GM12878 (cell line): ENCODE measurements around the gene LDLRAD4. TPM values are rescaled to one million over a fixed set of nuclear protein-coding genes. Genes with fewer than 3 reads are reported as not detected.

Experiments used
- ATAC-seq: fragments of 200-7000 bp; cut with Tn5 transposase; 3 replicates; pipeline ENCODE4 v1.9.1; 2020; ENCODE audit warnings: mild to moderate bottlenecking, moderate library complexity
- BruUV-seq: library from RNA; stranded (reverse); fragments of 400-500 nt; replicated peaks from 2 replicates; lab custom pipeline; 2021; lab: Mats Ljungman, UMichigan
- CTCF ChIA-PET: fragments of 300-600 bp; sonication (Branson Sonifier 250); formaldehyde crosslinking; extraction: SDS; loops from one replicate; lab custom pipeline; 2021; ENCODE audit warnings: inconsistent platforms; lab: Yijun Ruan, JAX
- POLR2A ChIA-PET: fragments of 350-600 bp; formaldehyde crosslinking; extraction: SDS; loops from one replicate; lab custom pipeline; 2021; ENCODE audit warnings: inconsistent platforms; lab: Charles Lee
- RAD21 ChIA-PET: fragments of 300-600 bp; sonication (Branson Sonifier 250); formaldehyde crosslinking; loops from one replicate; lab custom pipeline; 2023; ENCODE audit warnings: antibody characterized with exemption; ENCODE audit not compliant: unreplicated experiment; lab: Charles Lee
- SMC1A ChIA-PET: fragments of 300-600 bp; sonication (Branson Sonifier 250); formaldehyde crosslinking; loops from one replicate; lab custom pipeline; 2023; ENCODE audit not compliant: unreplicated experiment, uncharacterized antibody; lab: Charles Lee
- DNase-seq: peaks from one replicate; pipeline ENCODE4 v3.0.0-alpha.2; 2011; ENCODE audit warnings: low read depth, low spot score
- FAIRE-seq: peaks from 3 replicates; lab custom pipeline; 2011; peaks lifted over from hg19 to GRCh38; lab: Jason Lieb, UNC
- H2AFZ ChIP-seq: 2 replicates; pipeline ENCODE4 v1.6.0; 2011; ENCODE audit warnings: low read depth, low read length, control low read depth; ENCODE audit not compliant: control insufficient read depth
- H3K27ac ChIP-seq: 2 replicates; pipeline ENCODE4 v1.5.1; 2011; ENCODE audit warnings: control low read depth; ENCODE audit not compliant: control insufficient read depth, insufficient read depth
- H3K27me3 ChIP-seq, 2 experiments: replicated peaks in 1 of 2; 2 replicates each; pipeline versions ENCODE4 v1.6.0 to v1.6.1; 2011; ENCODE audit warnings: low read length in 1 of 2; ENCODE audit not compliant: control insufficient read depth in 2 of 2, insufficient read depth in 2 of 2
- H3K36me3 ChIP-seq, 2 experiments: 2 replicates each; pipeline ENCODE4 v1.5.1; 2011; ENCODE audit warnings: low read length in 1 of 2; ENCODE audit not compliant: control insufficient read depth in 2 of 2, insufficient read depth in 2 of 2
- H3K4me1 ChIP-seq: 2 replicates; pipeline ENCODE4 v1.6.1; 2011; ENCODE audit warnings: mild to moderate bottlenecking, low read length, moderate library complexity, mixed read lengths; ENCODE audit not compliant: control insufficient read depth, insufficient read depth
- H3K4me2 ChIP-seq: 2 replicates; pipeline ENCODE4 v1.6.0; 2011; ENCODE audit warnings: control low read depth; ENCODE audit not compliant: control insufficient read depth, insufficient read depth
- H3K4me3 ChIP-seq: fragments of 200-600 bp; sonication (generic); 2 replicates; pipeline ENCODE4 v1.5.1; 2016
- H3K79me2 ChIP-seq: 2 replicates; pipeline ENCODE4 v1.6.0; 2011; ENCODE audit warnings: low read length; ENCODE audit not compliant: control insufficient read depth, insufficient read depth
- H3K9ac ChIP-seq: 2 replicates; pipeline ENCODE4 v1.8.0; 2011; ENCODE audit warnings: low read length, control low read depth, mixed read lengths; ENCODE audit not compliant: control insufficient read depth, insufficient read depth
- H3K9me3 ChIP-seq: replicated peaks from 3 replicates; pipeline ENCODE4 v1.5.1; 2011; ENCODE audit warnings: mild to moderate bottlenecking, low read length; ENCODE audit not compliant: control insufficient read depth, insufficient read depth
- H4K20me1 ChIP-seq: 2 replicates; pipeline ENCODE4 v1.6.0; 2011; ENCODE audit not compliant: control insufficient read depth, insufficient read depth
- BRCA1 ChIP-seq: IDR thresholded peaks from 2 replicates; pipeline ENCODE4 v1.6.1; 2011; ENCODE audit warnings: low read depth, low read length, improper control_type of control experiment
- DPF2 ChIP-seq: fragments of 450-650 bp; IDR thresholded peaks from 2 replicates; pipeline ENCODE4 v1.6.1; 2017; ENCODE audit warnings: mild to moderate bottlenecking
- RB1 ChIP-seq: fragments of 450-650 bp; formaldehyde crosslinking; IDR thresholded peaks from 2 replicates; pipeline ENCODE4 v1.6.1; 2017; ENCODE audit warnings: mild to moderate bottlenecking, borderline replicate concordance
- TAF1 ChIP-seq: IDR thresholded peaks from 2 replicates; pipeline ENCODE4 v1.6.1; 2011; ENCODE audit warnings: mild to moderate bottlenecking, low read depth, low read length, borderline replicate concordance
- WGBS: methylation state at CpG from one replicate; pipeline ENCODE4 v1.1.6; 2016; ENCODE audit warnings: low lambda C conversion rate; ENCODE audit not compliant: insufficient replicate concordance, insufficient coverage; ENCODE audit errors: missing lambda C conversion rate; 5-methylcytosine and 5-hydroxymethylcytosine counted together
- in situ Hi-C: fragments of 300-500 bp; cut with MboI; formaldehyde crosslinking; loops from 9 replicates; pipeline ENCODE4 v1.14.3; 2018; ENCODE audit warnings: mixed read lengths
- intact Hi-C: fragments of 100-400 bp; cut with micrococcal nuclease; formaldehyde crosslinking; loops from one replicate; pipeline ENCODE4 v1.14.2; 2022; ENCODE audit not compliant: unreplicated experiment
- polyA plus RNA-seq, 11 experiments: library from polyadenylated mRNA; depleted of rRNA in 4 of 11; unstranded in 6 of 11; stranded (reverse) in 5 of 11; fragments of >200 nt; fragmentation: Nextera tagmentation in 4 of 11; fragmentation: Illumina TruSeq in 1 of 11; extraction: Ambion mirVana in 4 of 11; extraction: Trizol in 1 of 11; gene quantifications; 1 replicate in 1 of 11; 2 replicates in 10 of 11; pipeline versions ENCODE4 v1.2.1 to v1.2.3, GENCODE V29; 2011 to 2016; ENCODE audit warnings: inconsistent platforms in 2 of 11, missing spikeins in 2 of 11, low read depth in 1 of 11
- total RNA-seq, 4 experiments: library from RNA; depleted of rRNA in 3 of 4; stranded (reverse); fragments of >200 nt in 3 of 4; fragmentation: Illumina TruSeq in 1 of 4; extraction: Trizol in 1 of 4; gene quantifications; 2 replicates each; pipeline versions ENCODE4 v1.2.1 to v1.2.3, GENCODE V29; 2013 to 2021
- TF ChIP-seq, protein P1 (sequence below): fragments of 450-650 bp; IDR thresholded peaks from 2 replicates; pipeline ENCODE4 v1.6.1; 2017; ENCODE audit warnings: mild to moderate bottlenecking, moderate library complexity
- TF ChIP-seq, protein P2 (sequence below): fragments of 450-650 bp; formaldehyde crosslinking; IDR thresholded peaks from 2 replicates; pipeline ENCODE4 v1.5.0; 2022; ENCODE audit warnings: mild to moderate bottlenecking, missing genetic modification characterization

Gene LDLRAD4
- total and polyA plus RNA-seq, 10 of the 15 experiments (the other 5 are each of a cell fraction or from before 2014, with no cell fraction given): 2.7 to 16.8 (median 11.2) TPM

DNA sequence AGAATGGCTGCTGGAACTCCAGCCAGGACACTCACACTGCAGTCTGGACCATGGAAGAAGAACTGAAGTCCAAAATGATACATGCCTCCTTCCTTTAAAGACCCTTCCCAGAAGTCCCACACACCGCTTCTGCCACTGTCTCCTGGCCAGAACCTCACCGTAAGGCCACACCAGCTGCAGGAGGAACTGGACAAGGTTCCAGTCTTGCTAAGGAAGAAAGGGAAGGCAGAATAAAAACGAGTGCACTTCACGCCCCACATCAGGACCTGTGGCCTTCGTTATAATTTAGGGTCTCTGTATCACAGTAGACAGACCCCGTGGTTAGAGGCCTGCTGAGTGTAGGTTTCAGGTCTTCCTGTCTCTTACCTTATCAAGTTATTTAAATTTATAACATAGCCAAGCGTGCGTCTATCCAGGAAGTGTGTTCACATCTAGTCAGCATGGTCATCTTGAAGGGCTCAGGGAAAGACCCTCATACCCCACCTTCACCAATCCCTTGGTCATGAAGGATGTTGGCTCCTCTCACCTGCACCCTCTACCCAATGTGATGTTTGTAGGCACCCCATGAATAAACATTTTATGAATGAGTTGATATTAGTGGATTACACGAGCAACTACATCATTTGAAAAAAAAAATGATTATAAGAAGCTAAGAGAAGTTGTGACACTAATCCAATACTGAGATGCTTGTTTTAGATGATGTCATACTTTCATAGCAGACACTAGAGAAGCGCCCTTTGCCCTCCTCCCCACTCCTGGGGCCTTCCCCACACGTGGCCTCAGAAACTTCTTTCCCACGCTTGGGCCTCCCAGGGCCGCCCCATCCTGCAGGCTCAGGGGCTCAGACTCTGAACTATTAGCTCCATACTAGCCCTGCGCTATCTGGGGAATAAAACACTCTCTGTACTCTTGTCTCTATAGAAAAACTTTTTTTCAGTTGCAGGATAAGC is 350.2 kb downstream of the LDLRAD4 start (continued):
- TF ChIP-seq, protein P1, sequence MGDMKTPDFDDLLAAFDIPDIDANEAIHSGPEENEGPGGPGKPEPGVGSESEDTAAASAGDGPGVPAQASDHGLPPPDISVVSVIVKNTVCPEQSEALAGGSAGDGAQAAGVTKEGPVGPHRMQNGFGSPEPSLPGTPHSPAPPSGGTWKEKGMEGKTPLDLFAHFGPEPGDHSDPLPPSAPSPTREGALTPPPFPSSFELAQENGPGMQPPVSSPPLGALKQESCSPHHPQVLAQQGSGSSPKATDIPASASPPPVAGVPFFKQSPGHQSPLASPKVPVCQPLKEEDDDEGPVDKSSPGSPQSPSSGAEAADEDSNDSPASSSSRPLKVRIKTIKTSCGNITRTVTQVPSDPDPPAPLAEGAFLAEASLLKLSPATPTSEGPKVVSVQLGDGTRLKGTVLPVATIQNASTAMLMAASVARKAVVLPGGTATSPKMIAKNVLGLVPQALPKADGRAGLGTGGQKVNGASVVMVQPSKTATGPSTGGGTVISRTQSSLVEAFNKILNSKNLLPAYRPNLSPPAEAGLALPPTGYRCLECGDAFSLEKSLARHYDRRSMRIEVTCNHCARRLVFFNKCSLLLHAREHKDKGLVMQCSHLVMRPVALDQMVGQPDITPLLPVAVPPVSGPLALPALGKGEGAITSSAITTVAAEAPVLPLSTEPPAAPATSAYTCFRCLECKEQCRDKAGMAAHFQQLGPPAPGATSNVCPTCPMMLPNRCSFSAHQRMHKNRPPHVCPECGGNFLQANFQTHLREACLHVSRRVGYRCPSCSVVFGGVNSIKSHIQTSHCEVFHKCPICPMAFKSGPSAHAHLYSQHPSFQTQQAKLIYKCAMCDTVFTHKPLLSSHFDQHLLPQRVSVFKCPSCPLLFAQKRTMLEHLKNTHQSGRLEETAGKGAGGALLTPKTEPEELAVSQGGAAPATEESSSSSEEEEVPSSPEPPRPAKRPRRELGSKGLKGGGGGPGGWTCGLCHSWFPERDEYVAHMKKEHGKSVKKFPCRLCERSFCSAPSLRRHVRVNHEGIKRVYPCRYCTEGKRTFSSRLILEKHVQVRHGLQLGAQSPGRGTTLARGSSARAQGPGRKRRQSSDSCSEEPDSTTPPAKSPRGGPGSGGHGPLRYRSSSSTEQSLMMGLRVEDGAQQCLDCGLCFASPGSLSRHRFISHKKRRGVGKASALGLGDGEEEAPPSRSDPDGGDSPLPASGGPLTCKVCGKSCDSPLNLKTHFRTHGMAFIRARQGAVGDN: peak; percentile 92
- TF ChIP-seq BRCA1: no peak
- no peak; the same call in 1 of the 2 replicates for TF ChIP-seq RB1
- TF ChIP-seq TAF1: 0 out of 2 replicates have a peak, but pooled peaks have one; percentile 32
- peak; percentile 52 for TF ChIP-seq DPF2

DNA sequence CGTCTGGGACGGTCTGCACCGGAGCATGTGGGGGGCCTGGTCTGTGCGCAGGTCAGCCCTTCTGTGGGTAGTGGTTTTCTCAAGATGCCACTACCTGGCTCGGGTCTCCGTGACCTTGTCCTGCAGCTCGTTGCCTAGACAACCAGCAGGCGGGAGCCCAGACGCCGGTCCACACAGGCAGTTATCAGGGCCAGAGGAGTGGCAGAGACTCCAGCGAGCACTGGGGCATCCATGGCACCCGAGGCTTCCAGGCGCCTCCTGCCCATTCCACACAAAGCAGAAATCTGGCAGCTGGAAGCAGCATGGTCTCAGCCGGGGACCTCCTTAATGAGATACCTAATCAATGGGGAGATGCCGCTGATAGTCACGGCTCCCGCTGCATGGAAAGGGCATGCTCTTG is 351.7 kb downstream of the LDLRAD4 start:
- no peaks in the 10 kb centered on the region for H3K27me3 ChIP-seq
- in situ Hi-C loops (no loop called here), intact Hi-C loops (no loop called here)
- H3K9ac ChIP-seq: no peak overlapping the region
- POLR2A ChIA-PET: interaction anchor here (2.0 to 7.6 kb wide), 5 partner anchors 8 to 42 kb away, joined by 10 to 175 read pairs (median 93); no protein-coding TSS in a partner anchor
- peaks cover 3% of the 10 kb centered on the region for H3K79me2 ChIP-seq
- SMC1A ChIA-PET: interaction anchor here (0.9 to 8.1 kb wide), 9 partner anchors 7 to 60 kb away, joined by 3 to 220 read pairs (median 7); no protein-coding TSS in a partner anchor
- H4K20me1 ChIP-seq: no peaks in the 10 kb centered on the region
- H2AFZ ChIP-seq: no peak overlapping the region
- RAD21 ChIA-PET: interaction anchor here (5.9 to 7.3 kb wide), 4 partner anchors 9 to 41 kb away, joined by 75 to 229 read pairs (median 150); no protein-coding TSS in a partner anchor
- peaks cover 50% of the 10 kb centered on the region for H3K4me1 ChIP-seq
- H3K4me3 ChIP-seq: no peak overlapping the region
- no peaks in the 10 kb centered on the region for H3K36me3 ChIP-seq
- CTCF ChIA-PET: interaction anchor here (2.4 to 7.3 kb wide), 4 partner anchors 7 to 41 kb away, joined by 8 to 75 read pairs (median 20); no protein-coding TSS in a partner anchor
- no peaks in the 10 kb centered on the region for H3K9me3 ChIP-seq
- WGBS: 91% methylated on average over 16 of the region's 17 CpGs
- no peak for ATAC-seq
- no TSS peak for BruUV-seq
- H3K4me2 ChIP-seq: no peak overlapping the region
- no peak for FAIRE-seq
- H3K27ac ChIP-seq: no peak overlapping the region
- DNase-seq: no peak
- TF ChIP-seq, protein P2, sequence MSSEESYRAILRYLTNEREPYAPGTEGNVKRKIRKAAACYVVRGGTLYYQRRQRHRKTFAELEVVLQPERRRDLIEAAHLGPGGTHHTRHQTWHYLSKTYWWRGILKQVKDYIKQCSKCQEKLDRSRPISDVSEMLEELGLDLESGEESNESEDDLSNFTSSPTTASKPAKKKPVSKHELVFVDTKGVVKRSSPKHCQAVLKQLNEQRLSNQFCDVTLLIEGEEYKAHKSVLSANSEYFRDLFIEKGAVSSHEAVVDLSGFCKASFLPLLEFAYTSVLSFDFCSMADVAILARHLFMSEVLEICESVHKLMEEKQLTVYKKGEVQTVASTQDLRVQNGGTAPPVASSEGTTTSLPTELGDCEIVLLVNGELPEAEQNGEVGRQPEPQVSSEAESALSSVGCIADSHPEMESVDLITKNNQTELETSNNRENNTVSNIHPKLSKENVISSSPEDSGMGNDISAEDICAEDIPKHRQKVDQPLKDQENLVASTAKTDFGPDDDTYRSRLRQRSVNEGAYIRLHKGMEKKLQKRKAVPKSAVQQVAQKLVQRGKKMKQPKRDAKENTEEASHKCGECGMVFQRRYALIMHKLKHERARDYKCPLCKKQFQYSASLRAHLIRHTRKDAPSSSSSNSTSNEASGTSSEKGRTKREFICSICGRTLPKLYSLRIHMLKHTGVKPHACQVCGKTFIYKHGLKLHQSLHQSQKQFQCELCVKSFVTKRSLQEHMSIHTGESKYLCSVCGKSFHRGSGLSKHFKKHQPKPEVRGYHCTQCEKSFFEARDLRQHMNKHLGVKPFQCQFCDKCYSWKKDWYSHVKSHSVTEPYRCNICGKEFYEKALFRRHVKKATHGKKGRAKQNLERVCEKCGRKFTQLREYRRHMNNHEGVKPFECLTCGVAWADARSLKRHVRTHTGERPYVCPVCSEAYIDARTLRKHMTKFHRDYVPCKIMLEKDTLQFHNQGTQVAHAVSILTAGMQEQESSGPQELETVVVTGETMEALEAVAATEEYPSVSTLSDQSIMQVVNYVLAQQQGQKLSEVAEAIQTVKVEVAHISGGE: no peak
